H1 (cell line): Measurements from ENCODE around the gene PHGDH. TPM values are rescaled to one million over a fixed set of nuclear protein-coding genes. Genes with fewer than 3 reads are reported as not detected.
A peak's percentile ranks its signal among the peaks of the same experiment; 100 is the strongest.

Experiments used
- CTCF ChIA-PET: fragments of 300-600 bp; sonication (Branson Sonifier 250); formaldehyde crosslinking; loops from one replicate; lab custom pipeline; 2021; ENCODE audit not compliant: partially characterized antibody; lab: Charles Lee
- POLR2A ChIA-PET: fragments of 300-600 bp; sonication (Branson Sonifier 250); formaldehyde crosslinking; loops from one replicate; lab custom pipeline; 2021; ENCODE audit warnings: inconsistent platforms; ENCODE audit not compliant: partially characterized antibody; lab: Charles Lee
- DNase-seq, 2 experiments: peaks; one replicate each; pipeline versions ENCODE4 v3.0.0 to v3.0.0-alpha.2; 2010 to 2022; ENCODE audit warnings: low spot score in 2 of 2, low read depth in 1 of 2, mixed read lengths in 1 of 2
- FAIRE-seq: peaks from 2 replicates; lab custom pipeline; 2011; peaks lifted over from hg19 to GRCh38; lab: Jason Lieb, UNC
- H2AFZ ChIP-seq: 2 replicates; pipeline ENCODE4 v1.8.1; 2012; ENCODE audit warnings: low read length, inconsistent platforms
- H2AK5ac ChIP-seq: 2 replicates; pipeline ENCODE4 v1.6.1; 2013; ENCODE audit warnings: low read depth, low read length
- H2BK120ac ChIP-seq: replicated peaks from 2 replicates; pipeline ENCODE3; 2013; ENCODE audit warnings: low read depth, low read length, inconsistent platforms
- H2BK12ac ChIP-seq: 2 replicates; pipeline ENCODE4 v1.6.1; 2013; ENCODE audit warnings: low read depth, low read length
- H2BK15ac ChIP-seq: 2 replicates; pipeline ENCODE4 v1.6.1; 2013; ENCODE audit warnings: low read length
- H2BK20ac ChIP-seq: 2 replicates; pipeline ENCODE4 v1.6.1; 2013; ENCODE audit warnings: low read length
- H2BK5ac ChIP-seq: 2 replicates; pipeline ENCODE4 v1.6.1; 2013; ENCODE audit warnings: low read depth, low read length
- H3K14ac ChIP-seq: 2 replicates; pipeline ENCODE4 v1.6.1; 2013; ENCODE audit warnings: inconsistent platforms; ENCODE audit not compliant: insufficient read length
- H3K18ac ChIP-seq: 2 replicates; pipeline ENCODE4 v1.6.1; 2013; ENCODE audit warnings: low read length; ENCODE audit errors: extremely low read depth
- H3K23ac ChIP-seq: 2 replicates; pipeline ENCODE4 v1.6.1; 2013; ENCODE audit warnings: inconsistent platforms; ENCODE audit not compliant: insufficient read length
- H3K23me2 ChIP-seq: 2 replicates; pipeline ENCODE4 v1.6.1; 2013; ENCODE audit warnings: low read depth, low read length
- H3K27ac ChIP-seq: 2 replicates; pipeline ENCODE4 v1.6.1; 2011; ENCODE audit warnings: low read depth, low read length, inconsistent platforms
- H3K27me3 ChIP-seq, 4 experiments: replicated peaks in 1 of 4; 1 replicate in 1 of 4; 2 replicates in 3 of 4; pipeline versions ENCODE4 v1.6.1 to v1.8.1; 2011 to 2013; ENCODE audit warnings: low read length in 3 of 4, mild to moderate bottlenecking in 3 of 4, inconsistent platforms in 2 of 4, mixed read lengths in 2 of 4, moderate library complexity in 1 of 4; ENCODE audit not compliant: control insufficient read depth in 3 of 4, insufficient read depth in 3 of 4; ENCODE audit errors: extremely low read depth in 1 of 4
- H3K36me3 ChIP-seq, 4 experiments: 2 replicates each; pipeline versions ENCODE4 v1.6.1 to v1.8.1; 2011 to 2013; ENCODE audit warnings: mild to moderate bottlenecking in 4 of 4, low read length in 3 of 4, moderate library complexity in 2 of 4, control low read depth in 1 of 4, inconsistent platforms in 1 of 4; ENCODE audit not compliant: insufficient read depth in 4 of 4, control insufficient read depth in 2 of 4
- H3K4ac ChIP-seq: replicated peaks from 2 replicates; pipeline ENCODE3; 2013; ENCODE audit warnings: low read length, low read depth, mixed read lengths, inconsistent platforms; ENCODE audit not compliant: insufficient read length
- H3K4me1 ChIP-seq, 4 experiments: replicated peaks in 1 of 4; 1 replicate in 1 of 4; 2 replicates in 3 of 4; pipeline versions ENCODE4 v1.6.1 to v1.8.1; 2011 to 2013; ENCODE audit warnings: low read length in 3 of 4, inconsistent platforms in 2 of 4, mixed read lengths in 1 of 4; ENCODE audit not compliant: insufficient read depth in 4 of 4, control insufficient read depth in 3 of 4
- H3K4me2 ChIP-seq, 2 experiments: 2 replicates each; pipeline versions ENCODE4 v1.6.1 to v1.8.1; 2011 to 2013; ENCODE audit warnings: low read depth in 2 of 2, low read length in 2 of 2, control low read depth in 1 of 2, inconsistent platforms in 1 of 2, mild to moderate bottlenecking in 1 of 2; ENCODE audit not compliant: insufficient read depth in 1 of 2
- H3K4me3 ChIP-seq, 4 experiments: fragments of 200-600, 300-600 bp in 1 of 4; sonication (generic), shearing (Covaris generic), sonication (Bioruptor Twin) in 1 of 4; 2 replicates each; pipeline versions ENCODE4 v1.5.1 to v1.8.1; 2011 to 2016; ENCODE audit warnings: low read length in 4 of 4, low read depth in 3 of 4, control low read depth in 2 of 4, inconsistent platforms in 2 of 4, mild to moderate bottlenecking in 2 of 4, mixed read lengths in 1 of 4, moderate library complexity in 1 of 4; ENCODE audit not compliant: insufficient read depth in 2 of 4; ENCODE audit errors: extremely low read depth in 1 of 4
- H3K56ac ChIP-seq: replicated peaks from 2 replicates; pipeline ENCODE3; 2013; ENCODE audit warnings: low read depth, mild to moderate bottlenecking, mixed read lengths, low read length, inconsistent platforms; ENCODE audit not compliant: insufficient read length
- H3K79me1 ChIP-seq: 2 replicates; pipeline ENCODE4 v1.6.1; 2013; ENCODE audit warnings: low read depth, low read length, control low read depth
- H3K79me2 ChIP-seq, 2 experiments: 2 replicates each; pipeline versions ENCODE4 v1.6.1 to v1.8.1; 2012 to 2013; ENCODE audit warnings: low read length in 2 of 2, mild to moderate bottlenecking in 2 of 2, inconsistent platforms in 1 of 2; ENCODE audit not compliant: insufficient read depth in 2 of 2, control insufficient read depth in 1 of 2
- H3K9ac ChIP-seq, 4 experiments: replicated peaks in 1 of 4; 1 replicate in 1 of 4; 2 replicates in 3 of 4; pipeline versions ENCODE4 v1.6.1 to v1.8.1; 2011 to 2013; ENCODE audit warnings: low read depth in 3 of 4, low read length in 3 of 4, control low read depth in 2 of 4, mild to moderate bottlenecking in 2 of 4, moderate library complexity in 2 of 4, inconsistent platforms in 1 of 4; ENCODE audit errors: extremely low read depth in 1 of 4
- H3K9me3 ChIP-seq, 2 experiments: 2 replicates each; pipeline versions ENCODE4 v1.6.1 to v1.8.1; 2012 to 2013; ENCODE audit warnings: mild to moderate bottlenecking in 2 of 2, moderate library complexity in 2 of 2, control low read depth in 1 of 2, inconsistent platforms in 1 of 2, low read depth in 1 of 2, low read length in 1 of 2, mixed read lengths in 1 of 2; ENCODE audit not compliant: insufficient read depth in 2 of 2
- H4K20me1 ChIP-seq, 2 experiments: replicated peaks in 1 of 2; 2 replicates each; pipeline versions ENCODE3 to v1.8.1; 2011 to 2013; ENCODE audit warnings: inconsistent platforms in 2 of 2, low read length in 2 of 2, mild to moderate bottlenecking in 1 of 2; ENCODE audit not compliant: insufficient read depth in 2 of 2, control insufficient read depth in 1 of 2
- H4K5ac ChIP-seq: 2 replicates; pipeline ENCODE4 v1.6.1; 2013; ENCODE audit warnings: low read length, low read depth, mixed read lengths, inconsistent platforms; ENCODE audit not compliant: insufficient read length
- H4K8ac ChIP-seq: 2 replicates; pipeline ENCODE4 v1.8.0; 2013; ENCODE audit warnings: mild to moderate bottlenecking, moderate library complexity, low read length, inconsistent platforms; ENCODE audit not compliant: insufficient read depth; ENCODE audit errors: extremely low read depth
- H4K91ac ChIP-seq: replicated peaks from 2 replicates; pipeline ENCODE3; 2013; ENCODE audit warnings: low read length, mixed read lengths, inconsistent platforms; ENCODE audit not compliant: insufficient read length
- JUN ChIP-seq: IDR thresholded peaks from 2 replicates; pipeline ENCODE4 v1.6.1; 2011; ENCODE audit warnings: low read depth, mild to moderate bottlenecking, improper control_type of control experiment, low read length
- TAF7 ChIP-seq: optimal IDR thresholded peaks from 2 replicates; pipeline ENCODE3; 2011; ENCODE audit warnings: low read depth, mild to moderate bottlenecking, inconsistent platforms, low read length, moderate library complexity, borderline replicate concordance
- WGBS, 2 experiments: shearing (Covaris generic) in 1 of 2; methylation state at CpG; one replicate each; pipeline versions ENCODE4 v1.1.6 to v1.1.7; 2013 to 2015; ENCODE audit warnings: low lambda C conversion rate in 2 of 2, mixed read lengths in 2 of 2, inconsistent platforms in 1 of 2, low coverage in 1 of 2, missing lambda C conversion rate in 1 of 2; ENCODE audit not compliant: insufficient replicate concordance in 2 of 2, insufficient coverage in 1 of 2, insufficient read length in 1 of 2; ENCODE audit errors: extremely low coverage in 1 of 2, missing lambda C conversion rate in 1 of 2; 5-methylcytosine and 5-hydroxymethylcytosine counted together
- polyA plus RNA-seq, 7 experiments: library from polyadenylated mRNA; depleted of rRNA in 3 of 7; stranded (reverse) in 5 of 7; unstranded in 2 of 7; fragments of >200 nt in 5 of 7; fragments of 200-250 nt in 2 of 7; gene quantifications; 1 replicate in 5 of 7; 2 replicates in 1 of 7; 4 replicates in 1 of 7; pipeline versions ENCODE4 v1.2.1 to v1.2.3, GENCODE V29; 2011 to 2013; ENCODE audit warnings: missing spikeins in 2 of 7, mixed read lengths in 2 of 7
- total RNA-seq: library from RNA; stranded (reverse); fragmentation: NEBNext Ultra II Directional; extraction: Animal tissue kit (Norgen Biotek cat#: 25700); gene quantifications from 2 replicates; pipeline ENCODE4 v1.2.1, GENCODE V29; 2021

The PHGDH gene
- total and polyA plus RNA-seq, 2 of the 8 experiments (the other 6 are each of a cell fraction or from before 2014, with no cell fraction given): 358 to 687 TPM

DNA sequence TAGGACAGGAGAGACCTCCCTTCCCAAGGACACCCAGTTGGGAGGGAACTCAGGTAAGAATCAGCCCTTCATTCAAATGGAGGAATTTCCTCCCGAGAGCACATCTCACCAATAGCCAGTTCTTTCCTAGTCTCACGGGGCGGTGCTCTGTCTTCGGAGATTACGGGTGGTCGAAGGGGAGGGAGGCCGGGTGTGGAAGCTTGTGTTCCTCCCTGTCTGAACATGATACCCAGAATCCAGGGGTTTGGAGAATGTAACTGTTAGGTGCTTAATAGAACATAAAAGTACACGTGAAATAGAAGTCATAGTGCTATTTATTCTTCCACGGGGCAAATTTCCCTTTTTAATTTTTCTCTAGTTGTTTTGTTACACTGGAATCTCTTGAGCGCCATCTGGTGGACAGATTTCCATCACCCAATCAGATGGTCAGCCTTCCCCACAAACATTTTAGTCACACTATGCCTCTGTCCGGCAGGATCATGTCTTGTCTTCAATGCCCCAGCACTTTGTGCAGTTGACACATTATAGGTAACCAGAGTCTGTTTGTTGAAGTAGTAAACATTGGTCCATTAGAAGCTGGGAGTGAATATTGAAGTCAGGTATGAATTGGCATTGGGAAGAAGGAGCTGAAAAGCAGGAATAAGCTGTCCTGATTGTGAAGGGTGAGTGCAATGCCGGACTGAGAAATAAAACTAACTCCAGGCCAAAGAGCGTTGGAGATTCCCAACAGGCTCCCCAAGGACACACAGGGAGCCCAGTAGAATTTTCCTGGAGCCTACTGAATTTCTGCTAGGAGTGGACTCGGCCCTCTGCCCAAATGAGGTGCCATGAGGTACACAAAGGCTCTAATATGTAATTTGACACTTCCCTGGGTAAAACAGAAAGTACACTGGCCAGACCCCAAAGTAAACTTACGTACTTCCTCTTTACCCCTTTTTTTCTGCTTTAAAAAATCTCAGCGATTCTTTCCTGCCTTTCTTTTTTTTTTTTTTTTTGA lies 36.1 kb upstream of the PHGDH start:
- Histone ChIP-seq H3K4me3 (peak overlapping the region; percentile 27 to 55 (median 34); a peak in 5 of 8 replicates), H4K5ac (no peak overlapping the region), H3K14ac (no peak overlapping the region), H3K18ac (no peak overlapping the region), H2BK15ac (no peak overlapping the region), H3K36me3 (no peaks in the 10 kb centered on the region), H3K79me2 (no peaks in the 10 kb centered on the region), H3K56ac (no peak overlapping the region), H2AFZ (peak overlapping the region; percentile 52; the same call in 1 of the 2 replicates), H2AK5ac (no peak overlapping the region), H3K9ac (no peak overlapping the region), H3K23ac (no peak overlapping the region), H2BK20ac (no peak overlapping the region; the same call in 1 of the 2 replicates), H3K23me2 (no peaks in the 10 kb centered on the region; the same call in 1 of the 2 replicates), H3K4me2 (peak overlapping the region in 1 of 2 experiments; percentile 54; a peak in 3 of 4 replicates), H4K20me1 (no peaks in the 10 kb centered on the region), H3K27me3 (no peaks in the 10 kb centered on the region), H3K9me3 (no peaks in the 10 kb centered on the region), H2BK120ac (peak overlapping the region; percentile 11), H3K4me1 (peaks cover 5 to 17% (median 12%) of the 10 kb centered on the region in 4 experiments; a peak in 6 of 7 replicates), H3K4ac (peak overlapping the region; percentile 23), H4K91ac (no peak overlapping the region), H2BK12ac (no peak overlapping the region), H4K8ac (no peak overlapping the region), H2BK5ac (peak overlapping the region; percentile 53; the same call in 1 of the 2 replicates), H3K27ac (no peak overlapping the region), H3K79me1 (no peaks in the 10 kb centered on the region)
- 32% methylated on average over 15 of the region's 16 CpGs; no CpG with 5 or more reads in 1 of the 2 experiments for WGBS, 2 experiments
- peak in 1 of 2 experiments; percentile 87 for DNase-seq
- ChIA-PET CTCF (interaction anchor here (0.7 to 10.4 kb wide), 34 partner anchors 9 to 195 kb away, joined by 3 to 141 read pairs (median 5); partner anchors contain the start of genes PHGDH and ZNF697), POLR2A (interaction anchor here (0.7 to 10.2 kb wide), 15 partner anchors 8 to 69 kb away, joined by 3 to 167 read pairs (median 5); partner anchors contain the start of genes PHGDH and ZNF697)
- FAIRE-seq: peak; percentile 82
- TF ChIP-seq TAF7 (no peak), JUN (no peak)
